Stimulated activated CD4-positive, alpha-beta T cell treated with anti-CD3 and anti-CD28 coated beads, Interleukin-12 subunit alpha, Interleukin-12 subunit beta, amount 100 ng/mL, for 24 hours (primary cell): Measurements from ENCODE around the gene CSNK1G2.
A peak's percentile ranks its signal among the peaks of the same experiment; 100 is the strongest.

ENCODE experiments used
- DNase-seq, 2 experiments: peaks; one replicate each; pipeline ENCODE4 v3.0.0-alpha.2; 2020; ENCODE audit warnings: low read depth in 2 of 2

CSNK1G2 gene

DNA sequence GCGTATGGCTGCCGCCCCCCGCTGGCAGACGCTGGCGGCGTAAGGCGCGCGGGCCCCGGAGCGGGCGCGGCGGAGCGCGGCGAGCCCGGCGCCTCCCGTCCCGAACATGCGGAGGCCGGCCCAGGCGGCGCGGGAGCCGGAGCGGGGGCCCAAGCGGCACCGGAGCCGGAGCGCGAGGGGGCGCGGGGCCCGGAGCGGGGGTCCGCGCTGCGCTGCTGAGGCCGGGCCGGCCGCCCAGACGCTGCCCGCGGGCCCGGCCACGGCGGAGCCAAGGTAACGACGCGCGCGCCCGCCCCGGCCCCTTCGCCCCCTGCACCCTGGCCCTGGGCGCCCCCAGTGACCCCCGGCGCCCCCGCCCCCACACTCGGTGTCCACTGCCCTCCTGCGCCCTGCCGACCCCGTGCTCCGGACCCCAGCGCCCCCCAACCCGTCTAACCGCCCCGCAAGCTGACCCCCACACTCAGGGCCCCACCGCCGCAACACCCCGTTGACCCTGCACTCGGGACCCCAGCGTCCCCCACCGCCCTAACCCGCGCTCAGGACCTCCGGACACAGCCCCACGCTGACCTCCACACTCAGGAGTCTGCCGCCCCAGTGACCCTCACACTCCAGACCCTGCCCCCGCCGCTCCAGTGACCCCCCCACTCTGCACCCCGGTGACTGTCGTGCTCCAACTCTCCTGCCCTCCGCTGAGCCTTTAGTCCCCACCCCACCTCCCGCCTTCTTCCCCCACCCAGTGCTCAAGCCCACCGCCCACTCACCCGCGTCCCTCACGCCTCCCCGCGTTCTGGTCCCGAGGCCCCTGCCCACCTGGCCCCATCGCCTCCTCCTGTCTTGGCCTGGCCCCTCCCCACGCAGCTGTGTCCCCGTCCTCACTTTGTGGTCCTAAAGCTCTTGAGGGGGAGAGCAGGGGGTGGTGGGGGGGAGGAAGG, at the start of gene CSNK1G2:
Gene CSNK1G2, plus strand, starts transcription at position 27 of the 932 bp plus-strand sequence. CDS start 28,601 bp downstream, outside the sequence.
- peak in 1 of 2 experiments; percentile 46 for DNase-seq

- DNase-seq: no peak
Observed at GRCh38 chr19:1893791-1894190, 47.2 kb upstream of the CSNK1G2 start.

- DNase-seq: no peak
Observed at GRCh38 chr19:1896508-1896907, 44.5 kb upstream of the CSNK1G2 start.

- no peak for DNase-seq
Observed at GRCh38 chr19:1901940-1902404, 39.0 kb upstream of the CSNK1G2 start.

DNA sequence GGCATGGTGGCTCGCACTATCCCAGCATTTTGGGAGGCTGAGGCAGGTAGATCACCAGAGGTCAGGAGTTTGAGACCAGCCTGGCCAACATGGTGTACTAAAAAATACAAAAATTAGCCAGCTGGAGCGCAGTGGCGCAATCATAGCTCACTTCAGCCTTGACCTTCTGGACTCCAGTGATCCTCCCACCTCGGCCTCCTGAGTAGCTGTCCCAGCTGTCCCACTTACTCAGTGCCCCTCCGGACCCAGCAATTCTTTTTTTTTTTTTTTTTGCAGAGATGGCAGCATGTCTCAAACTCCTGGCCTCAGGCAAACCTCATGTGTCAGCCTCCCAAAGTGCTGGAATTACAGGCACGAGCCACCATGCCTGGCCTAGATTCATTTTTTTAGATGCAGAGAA, 38.0 kb upstream of the CSNK1G2 start:
- DNase-seq: no peak

- DNase-seq: no peak
Observed at GRCh38 chr19:1904860-1905109, 36.2 kb upstream of the CSNK1G2 start.

GRCh38 chr19:1905110-1905862, 35.7 kb upstream of the CSNK1G2 start, which contains the start of the genes ADAT3 and SCAMP4:
ADAT3 (plus strand) TSS chr19:1905399; CDS start chr19:1912048, 6,649 bp downstream.
SCAMP4 (plus strand) TSS chr19:1905399; CDS start chr19:1915020, 9,621 bp downstream.
- peak; percentile 97 for DNase-seq

GRCh38 chr19:1905863-1906375, 35.1 kb upstream of the CSNK1G2 start:
- no peak for DNase-seq

- DNase-seq: no peak
Observed at GRCh38 chr19:1906985-1907562, 33.9 kb upstream of the CSNK1G2 start.

DNA sequence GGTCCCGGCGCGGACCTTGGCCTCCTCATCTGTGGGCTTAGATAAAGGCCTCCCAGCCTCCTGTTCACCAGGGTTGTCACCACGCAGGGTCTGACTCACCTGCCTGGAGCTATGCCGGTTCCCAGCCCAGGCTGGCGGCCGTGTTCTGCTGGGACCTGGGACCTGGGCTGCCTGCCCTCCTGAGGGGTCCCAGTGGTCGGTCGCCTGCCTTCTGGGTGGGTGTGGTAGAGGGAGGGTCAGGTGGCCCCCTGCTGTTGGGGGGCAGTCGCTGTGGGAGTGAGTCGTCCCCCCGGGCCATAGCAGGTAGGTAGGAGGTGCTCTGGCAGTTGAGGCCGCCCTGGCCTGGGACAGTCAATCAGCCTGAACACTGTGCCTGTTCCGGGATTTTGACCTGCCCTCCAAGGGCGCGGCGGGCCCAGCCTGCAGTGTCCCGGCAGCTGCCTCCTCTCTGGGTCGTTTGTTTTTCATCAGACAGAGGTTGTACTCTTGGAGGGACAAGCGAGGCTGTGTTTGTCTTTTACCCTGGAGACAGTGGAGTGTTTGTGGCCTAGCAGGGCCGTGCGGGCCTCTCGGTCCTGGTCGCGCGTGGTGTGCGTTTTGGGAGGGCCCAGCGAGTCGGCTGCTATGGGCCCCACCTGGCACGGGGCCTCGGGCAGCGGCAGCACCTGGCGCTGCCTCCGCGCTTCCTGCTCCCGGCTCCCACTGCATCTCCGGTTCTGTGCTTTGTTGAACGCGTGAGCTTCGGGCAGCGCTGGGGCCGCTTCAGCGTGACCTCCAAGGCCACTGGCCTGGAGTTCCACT, 33.2 kb upstream of the CSNK1G2 start:
- DNase-seq: no peak

DNA sequence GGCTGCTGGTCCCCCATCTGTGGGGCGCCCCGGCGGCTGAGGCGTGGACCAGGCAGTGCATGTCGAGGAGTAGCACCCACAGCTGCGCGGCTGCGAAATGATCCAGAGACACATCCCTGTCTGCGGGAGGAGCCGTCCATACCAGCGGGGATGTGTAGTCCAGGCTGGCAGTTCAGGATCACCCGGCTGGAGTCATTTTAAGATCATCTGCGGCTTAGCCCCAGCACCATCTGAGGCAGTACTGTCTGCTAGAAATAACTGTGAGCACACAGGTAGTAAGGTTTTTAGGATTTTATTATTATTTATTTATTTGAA, 32.7 kb upstream of the CSNK1G2 start:
- no peak for DNase-seq

DNA sequence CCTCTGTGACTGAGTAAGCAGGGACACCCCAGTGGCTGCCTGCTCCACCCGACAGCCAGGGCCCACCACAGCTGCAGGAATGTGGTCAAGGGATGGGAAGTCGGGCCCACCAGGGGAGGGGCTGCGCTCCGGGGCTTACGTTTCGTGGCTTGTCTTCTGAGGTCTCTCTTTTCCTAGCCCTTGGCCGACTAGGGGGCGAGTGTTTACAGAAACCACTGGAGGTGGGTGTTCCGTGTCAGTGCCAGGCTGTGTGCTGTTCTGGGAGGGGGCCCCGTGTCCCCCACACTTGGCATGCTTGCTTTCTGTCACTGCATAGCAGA, 31.3 kb upstream of the CSNK1G2 start:
- DNase-seq: no peak

DNA sequence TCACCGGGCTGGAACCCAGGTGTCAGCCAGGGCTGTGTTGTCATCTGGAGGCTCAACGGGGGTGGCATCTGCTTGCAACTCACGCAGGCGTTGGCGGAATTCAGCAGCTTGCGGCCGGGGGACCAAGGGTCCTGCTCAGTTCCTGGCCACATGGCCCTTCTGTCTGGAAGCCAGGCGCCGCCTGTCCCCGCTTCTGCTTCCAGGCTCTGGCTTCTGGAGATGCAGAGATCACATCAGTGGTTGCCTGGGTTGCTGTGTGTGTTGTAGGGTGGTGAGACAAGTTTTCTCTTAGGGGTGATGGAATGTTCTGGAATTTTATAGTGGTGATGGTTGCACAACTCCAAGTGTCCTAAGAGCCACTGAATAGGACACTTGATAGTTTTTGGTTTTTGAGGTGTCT, 30.8 kb upstream of the CSNK1G2 start:
- no peak for DNase-seq

GRCh38 chr19:1911098-1911497, 29.9 kb upstream of the CSNK1G2 start:
- DNase-seq: no peak

DNA sequence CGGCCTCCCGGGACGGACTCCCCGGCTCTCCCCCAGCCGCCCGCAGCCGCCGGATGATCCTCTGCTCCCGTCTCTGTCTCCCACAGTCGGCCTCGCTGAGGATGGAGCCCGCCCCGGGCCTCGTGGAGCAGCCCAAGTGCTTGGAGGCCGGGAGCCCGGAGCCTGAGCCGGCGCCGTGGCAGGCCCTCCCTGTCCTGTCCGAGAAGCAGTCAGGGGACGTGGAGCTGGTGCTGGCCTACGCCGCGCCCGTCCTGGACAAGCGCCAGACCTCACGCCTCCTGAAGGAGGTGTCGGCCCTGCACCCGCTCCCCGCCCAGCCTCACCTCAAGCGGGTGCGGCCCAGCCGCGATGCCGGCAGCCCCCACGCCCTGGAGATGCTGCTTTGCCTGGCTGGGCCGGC, 29.0 kb upstream of the CSNK1G2 start:
- DNase-seq: no peak

DNA sequence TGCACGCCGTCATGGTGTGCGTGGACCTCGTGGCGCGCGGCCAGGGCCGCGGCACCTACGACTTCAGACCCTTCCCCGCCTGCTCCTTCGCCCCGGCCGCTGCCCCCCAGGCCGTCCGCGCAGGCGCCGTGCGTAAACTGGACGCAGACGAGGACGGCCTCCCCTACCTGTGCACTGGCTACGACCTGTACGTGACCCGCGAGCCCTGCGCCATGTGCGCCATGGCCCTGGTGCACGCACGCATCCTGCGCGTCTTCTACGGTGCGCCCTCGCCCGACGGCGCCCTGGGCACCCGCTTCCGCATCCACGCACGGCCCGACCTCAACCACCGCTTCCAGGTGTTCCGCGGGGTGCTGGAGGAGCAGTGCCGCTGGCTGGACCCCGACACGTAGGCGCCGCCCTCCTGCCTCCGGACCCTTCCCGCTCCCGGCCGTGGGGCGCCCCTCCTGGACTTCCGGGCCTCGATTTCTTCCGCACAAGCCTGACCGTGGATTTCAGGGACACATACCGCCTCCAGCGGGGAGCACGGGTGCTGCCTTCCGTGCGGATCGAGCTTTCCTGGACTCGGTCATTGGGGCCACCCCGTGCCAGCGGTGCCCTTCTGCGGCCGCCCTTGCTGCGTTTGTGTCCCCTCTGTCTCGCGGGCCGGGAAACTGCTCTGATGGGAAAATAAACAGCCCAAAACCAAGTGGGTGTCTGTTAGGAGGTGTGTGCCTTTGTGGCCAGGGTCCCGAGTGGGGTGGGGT, 28.0 kb upstream of the CSNK1G2 start:
- no peak for DNase-seq

GRCh38 chr19:1913781-1914577, 27.0 kb upstream of the CSNK1G2 start:
- DNase-seq: no peak

DNA sequence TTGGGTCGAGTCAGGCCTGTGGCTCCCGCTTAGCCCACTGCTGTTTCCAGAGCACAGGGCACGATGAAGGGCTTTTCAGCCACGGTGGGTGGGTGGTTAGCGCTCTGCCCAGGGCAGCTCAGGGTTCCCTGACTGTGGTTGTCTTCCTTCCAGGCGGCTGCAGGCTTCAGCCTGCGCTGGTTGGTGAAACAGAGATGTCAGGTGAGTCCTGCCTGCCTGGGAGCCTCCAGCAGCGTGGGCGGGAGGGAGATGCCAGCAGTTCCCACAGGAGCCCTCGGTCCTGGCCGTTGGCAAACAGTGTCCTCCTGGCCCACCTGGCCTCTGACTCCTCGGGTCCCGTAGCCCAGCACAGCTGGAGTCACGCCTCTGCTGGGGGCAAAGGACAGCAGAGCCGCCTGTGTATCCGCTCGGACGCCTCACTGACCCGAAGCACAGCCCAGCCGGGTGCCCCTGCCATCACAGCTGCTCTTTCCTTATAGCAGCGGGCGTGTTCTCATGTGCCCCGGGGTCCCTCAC, 26.1 kb upstream of the CSNK1G2 start:
- no peak for DNase-seq

DNA sequence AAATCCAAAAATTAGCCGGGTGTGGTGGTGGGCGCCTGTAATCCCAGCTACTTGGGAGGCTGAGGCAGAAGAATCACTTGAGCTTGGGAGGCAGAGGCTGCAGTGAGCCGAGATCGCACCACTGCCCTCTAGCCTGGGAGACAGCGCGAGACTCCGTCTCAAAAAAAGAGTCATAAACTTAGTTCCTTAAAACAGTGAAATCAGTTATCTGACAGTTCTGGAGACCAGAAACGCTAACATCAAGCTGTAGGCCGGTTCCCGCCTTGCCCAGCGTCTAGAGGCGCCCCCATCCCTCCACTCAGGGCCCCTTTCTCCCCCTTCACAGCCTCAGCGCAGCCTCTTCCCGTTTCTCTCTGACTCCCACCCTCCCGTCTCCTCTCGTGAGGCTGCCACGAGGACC, 23.8 kb upstream of the CSNK1G2 start:
- DNase-seq: no peak

GRCh38 chr19:1917926-1918325, 23.0 kb upstream of the CSNK1G2 start:
- DNase-seq: no peak
